HEK293T (cell line): ENCODE data around the gene NOVA2.

Experiments
- CTCF ChIA-PET: fragments of 350-600 bp; formaldehyde crosslinking; extraction: SDS; loops from one replicate; lab custom pipeline; 2021; ENCODE audit warnings: antibody characterized with exemption, inconsistent platforms; lab: Yijun Ruan, JAX
- POLR2A ChIA-PET: fragments of 350-600 bp; formaldehyde crosslinking; extraction: SDS; loops from one replicate; lab custom pipeline; 2020; ENCODE audit warnings: antibody characterized with exemption, inconsistent platforms; lab: Yijun Ruan, JAX
- DNase-seq: peaks from one replicate; pipeline ENCODE4 v3.0.0; 2012; ENCODE audit warnings: mixed read lengths; ENCODE audit errors: extremely low spot score
- ARNT ChIP-seq: fragments of 450-650 bp; IDR thresholded peaks from 2 replicates; pipeline ENCODE4 v1.6.1; 2017; ENCODE audit warnings: mild to moderate bottlenecking
- BHLHE40 ChIP-seq: fragments of 450-650 bp; IDR thresholded peaks from 2 replicates; pipeline ENCODE4 v1.6.1; 2016; ENCODE audit warnings: mild to moderate bottlenecking, moderate library complexity, borderline replicate concordance
- CTBP1 ChIP-seq: fragments of 450-650 bp; IDR thresholded peaks from 2 replicates; pipeline ENCODE4 v1.6.1; 2016; ENCODE audit warnings: borderline replicate concordance
- ELF4 ChIP-seq: fragments of 450-650 bp; IDR thresholded peaks from 2 replicates; pipeline ENCODE4 v1.6.1; 2017; ENCODE audit warnings: antibody characterized with exemption
- FOXA1 ChIP-seq: fragments of 450-650 bp; IDR thresholded peaks from 2 replicates; pipeline ENCODE4 v1.6.1; 2016; ENCODE audit warnings: mild to moderate bottlenecking
- FOXK2 ChIP-seq: fragments of 450-650 bp; IDR thresholded peaks from 2 replicates; pipeline ENCODE4 v1.6.1; 2016; ENCODE audit warnings: mild to moderate bottlenecking
- FOXM1 ChIP-seq: fragments of 450-650 bp; IDR thresholded peaks from 2 replicates; pipeline ENCODE4 v1.6.1; 2017; ENCODE audit warnings: mild to moderate bottlenecking, borderline replicate concordance
- HDGF ChIP-seq: fragments of 450-650 bp; IDR thresholded peaks from 2 replicates; pipeline ENCODE4 v1.6.1; 2017; ENCODE audit warnings: antibody characterized with exemption, borderline replicate concordance
- L3MBTL2 ChIP-seq: fragments of 450-650 bp; conservative IDR thresholded peaks from 2 replicates; pipeline ENCODE4 v1.6.1; 2016; ENCODE audit warnings: mild to moderate bottlenecking
- LEF1 ChIP-seq: fragments of 450-650 bp; IDR thresholded peaks from 2 replicates; pipeline ENCODE4 v1.6.1; 2017; ENCODE audit warnings: mild to moderate bottlenecking, borderline replicate concordance
- NFRKB ChIP-seq: fragments of 450-650 bp; IDR thresholded peaks from 2 replicates; pipeline ENCODE4 v1.6.1; 2016; ENCODE audit warnings: mild to moderate bottlenecking, moderate library complexity
- SP1 ChIP-seq: fragments of 450-650 bp; IDR thresholded peaks from 2 replicates; pipeline ENCODE4 v1.6.1; 2017
- SUZ12 ChIP-seq: fragments of 450-650 bp; IDR thresholded peaks from 2 replicates; pipeline ENCODE4 v1.6.1; 2016; ENCODE audit warnings: mild to moderate bottlenecking
- TARDBP ChIP-seq: fragments of 450-650 bp; IDR thresholded peaks from 2 replicates; pipeline ENCODE4 v1.6.1; 2016
- ZNF384 ChIP-seq: fragments of 450-650 bp; IDR thresholded peaks from 2 replicates; pipeline ENCODE4 v1.6.1; 2016
- TF ChIP-seq, protein P1 (sequence below): fragments of 450-650 bp; IDR thresholded peaks from 2 replicates; pipeline ENCODE4 v1.6.1; 2016

The NOVA2 gene

DNA sequence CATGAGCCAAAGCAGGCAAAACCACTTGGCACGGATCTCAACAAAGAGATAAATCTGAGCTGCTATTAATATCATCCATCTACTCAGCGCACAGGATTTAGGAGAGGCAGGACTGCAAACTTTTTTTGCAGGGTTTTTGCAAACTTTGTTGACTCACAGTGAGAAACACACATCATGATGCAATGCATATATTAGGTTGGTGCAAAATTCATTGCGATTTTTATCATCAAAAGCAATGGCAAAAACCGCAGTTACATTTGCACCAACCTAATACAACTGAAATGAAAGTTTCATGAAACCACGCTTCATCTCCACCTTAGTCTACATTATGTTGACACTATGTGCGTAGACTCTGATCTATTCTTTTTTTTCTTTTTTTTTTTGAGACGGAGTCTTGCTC lies 4.5 kb upstream of the NOVA2 start:
- TF ChIP-seq ZNF384, result no peak
- no peak for TF ChIP-seq NFRKB
- TF ChIP-seq ELF4, result no peak
- TF ChIP-seq FOXA1, result no peak
- TF ChIP-seq SUZ12, result no peak
- TF ChIP-seq SP1, result no peak
- no peak for TF ChIP-seq HDGF
- no peak for TF ChIP-seq BHLHE40
- no peak for TF ChIP-seq L3MBTL2
- TF ChIP-seq, protein P1, sequence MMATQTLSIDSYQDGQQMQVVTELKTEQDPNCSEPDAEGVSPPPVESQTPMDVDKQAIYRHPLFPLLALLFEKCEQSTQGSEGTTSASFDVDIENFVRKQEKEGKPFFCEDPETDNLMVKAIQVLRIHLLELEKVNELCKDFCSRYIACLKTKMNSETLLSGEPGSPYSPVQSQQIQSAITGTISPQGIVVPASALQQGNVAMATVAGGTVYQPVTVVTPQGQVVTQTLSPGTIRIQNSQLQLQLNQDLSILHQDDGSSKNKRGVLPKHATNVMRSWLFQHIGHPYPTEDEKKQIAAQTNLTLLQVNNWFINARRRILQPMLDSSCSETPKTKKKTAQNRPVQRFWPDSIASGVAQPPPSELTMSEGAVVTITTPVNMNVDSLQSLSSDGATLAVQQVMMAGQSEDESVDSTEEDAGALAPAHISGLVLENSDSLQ, result no peak
- no peak for TF ChIP-seq ARNT
- TF ChIP-seq LEF1, result no peak
- TF ChIP-seq CTBP1, result no peak
- DNase-seq, result no peak
- ChIA-PET POLR2A (interaction anchor here (5.5 kb wide), 1 partner anchor 17 kb away, joined by 42 read pairs; the partner anchor contains the start of gene CCDC61), CTCF (no interaction called here)

DNA sequence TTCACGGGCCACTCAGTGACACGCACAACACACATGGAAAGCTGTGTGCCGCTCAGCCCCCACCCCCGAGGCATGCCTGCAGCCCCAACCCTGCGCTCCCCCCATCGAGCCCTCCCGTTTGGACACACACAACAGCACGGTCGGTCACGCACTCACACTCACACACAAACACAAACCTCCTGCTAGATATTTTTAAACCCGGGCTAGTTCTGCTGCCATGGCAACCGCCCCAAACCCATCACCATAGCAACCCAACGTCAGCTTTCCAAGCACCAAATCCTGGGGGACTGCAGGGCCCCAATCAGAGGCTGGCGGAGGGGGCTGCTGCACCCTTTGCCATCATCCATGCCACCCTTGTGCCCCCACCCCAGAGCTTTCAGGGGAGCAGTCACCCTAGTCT lies 2.5 kb upstream of the NOVA2 start:
- POLR2A ChIA-PET, result interaction anchor here (5.5 kb wide), 1 partner anchor 18 kb away, joined by 42 read pairs; the partner anchor contains the start of gene CCDC61
- no peak for DNase-seq
- CTCF ChIA-PET, result interaction anchor here (0.8 kb wide), 1 partner anchor 7 kb away, joined by 3 read pairs; no protein-coding TSS in a partner anchor
- TF ChIP-seq NFRKB (no peak), FOXM1 (no peak)

DNA sequence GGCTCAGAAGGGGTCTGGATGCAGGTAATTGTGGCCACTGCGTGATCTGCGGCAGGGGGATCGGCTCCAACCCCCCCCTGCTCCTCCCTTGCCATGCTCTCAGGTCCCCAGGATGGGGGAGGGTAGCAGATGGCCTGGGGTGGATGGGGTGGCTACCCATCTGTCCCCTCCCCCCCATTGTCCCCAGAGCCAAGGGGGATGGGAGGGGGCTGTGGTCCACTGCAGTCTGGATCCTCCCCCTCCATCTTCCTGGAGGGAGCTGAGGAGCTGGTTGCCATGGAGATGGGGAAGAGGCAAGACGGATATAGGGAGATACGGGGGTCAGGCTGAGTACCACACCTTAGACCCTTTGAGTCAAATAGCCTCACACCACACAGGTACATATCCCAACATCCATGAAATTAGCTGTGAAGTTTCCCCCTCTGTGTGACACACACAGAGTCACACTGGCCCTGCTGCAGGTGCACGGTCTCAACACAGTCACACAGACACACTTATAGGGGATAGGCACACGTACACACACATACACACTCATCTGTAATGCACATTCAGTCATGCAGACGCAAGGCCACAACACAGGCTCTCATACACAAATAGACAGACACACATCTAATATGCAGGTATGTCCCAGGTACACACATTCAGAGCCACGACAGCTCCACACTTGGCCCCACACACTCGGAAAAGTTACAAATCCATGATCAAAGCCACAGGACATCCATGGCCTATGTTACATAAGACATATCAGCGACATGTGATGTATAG lies 1.8 kb upstream of the NOVA2 start:
- TF ChIP-seq, protein P1, result no peak
- TF ChIP-seq FOXA1, result no peak
- no peak for TF ChIP-seq HDGF
- TF ChIP-seq NFRKB, result no peak
- no peak for TF ChIP-seq TARDBP
- no peak for TF ChIP-seq ARNT
- TF ChIP-seq BHLHE40, result no peak
- no peak for TF ChIP-seq SP1
- no peak for TF ChIP-seq ELF4
- no peak for TF ChIP-seq L3MBTL2
- no peak for TF ChIP-seq FOXM1
- TF ChIP-seq LEF1, result no peak
- ChIA-PET POLR2A (interaction anchor here (1.7 to 5.5 kb wide), 2 partner anchors 19 to 48 kb away, joined by 5 to 42 read pairs; partner anchors contain the start of gene CCDC61), CTCF (interaction anchor here (0.8 kb wide), 1 partner anchor 8 kb away, joined by 3 read pairs; no protein-coding TSS in a partner anchor)
- no peak for DNase-seq

DNA sequence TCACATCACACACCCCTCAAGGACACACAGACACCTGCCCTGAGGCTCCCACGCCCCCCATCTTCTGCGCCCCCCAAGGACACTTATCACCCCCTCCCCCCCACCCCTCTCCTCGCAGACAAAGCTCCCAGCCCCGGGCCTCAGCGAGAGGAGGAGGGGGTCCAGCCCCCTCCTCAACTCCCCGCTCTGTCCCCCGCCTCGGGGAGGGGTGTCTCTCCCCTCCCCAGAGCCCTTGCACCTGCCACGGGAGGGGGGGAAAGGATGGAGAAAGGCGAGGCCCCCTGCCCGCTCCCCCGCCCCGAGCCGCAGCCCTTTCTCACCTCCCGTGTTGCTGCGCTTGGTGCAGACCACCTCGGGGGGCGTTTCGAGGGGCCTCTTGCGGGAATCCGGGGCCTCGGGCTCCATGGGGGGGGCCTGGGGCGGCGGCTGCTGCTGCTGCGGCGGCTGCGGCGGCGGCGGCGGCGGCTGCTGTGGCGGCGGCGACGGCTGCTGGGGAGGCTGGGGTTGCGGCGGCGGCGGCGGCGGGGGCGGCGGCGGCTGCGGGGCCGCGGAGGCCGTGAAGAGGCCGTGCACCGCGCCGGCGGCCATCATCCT lies 621 bp downstream of the NOVA2 start:
- POLR2A ChIA-PET, result no interaction called here

DNA sequence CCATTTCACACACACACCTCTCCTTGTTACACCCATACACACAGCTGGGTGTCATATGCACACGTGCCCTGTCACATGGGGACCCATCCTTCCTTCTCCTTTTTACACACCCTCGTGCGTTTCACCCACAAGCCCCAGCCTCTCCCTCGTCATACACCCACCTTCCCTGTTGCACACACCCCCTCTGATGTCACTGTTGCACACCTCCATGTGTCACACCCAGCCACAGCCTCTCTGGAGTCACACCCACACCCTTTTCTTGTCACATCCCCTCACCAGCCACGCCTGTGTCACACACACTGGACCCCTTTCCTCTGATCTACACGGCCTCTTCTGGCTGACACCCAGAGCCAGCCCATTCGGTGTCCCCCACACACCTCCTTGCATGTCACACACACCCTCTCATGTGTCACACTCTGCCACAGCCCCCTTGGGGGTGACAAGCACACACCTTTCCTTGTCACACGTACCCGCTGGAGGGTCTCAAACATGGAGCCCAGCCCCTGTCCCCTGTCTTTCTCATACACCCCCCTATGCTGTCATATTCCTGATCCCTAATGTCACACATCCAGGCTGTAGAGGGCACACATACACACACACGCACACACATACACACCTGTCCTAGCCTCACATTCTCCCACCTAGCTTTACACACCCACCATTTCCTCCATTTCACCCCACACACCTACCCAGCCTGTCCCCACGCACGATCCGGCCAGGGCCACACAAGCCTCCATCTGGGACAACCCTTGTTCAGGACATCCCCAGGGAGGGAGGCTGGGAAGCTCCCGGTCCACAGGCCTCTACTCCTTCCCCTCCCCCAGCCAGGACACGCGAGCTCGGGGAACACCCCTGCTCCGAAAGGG lies 1.4 kb downstream of the NOVA2 start:
- DNase-seq, result no peak

More for the DNA sequence above, 621 bp downstream of the NOVA2 start:
- CTCF ChIA-PET, result no interaction called here
- DNase-seq, result no peak
- TF ChIP-seq FOXK2, result no peak
- no peak for TF ChIP-seq TARDBP
- TF ChIP-seq HDGF, result no peak
- TF ChIP-seq ELF4, result no peak
- no peak for TF ChIP-seq L3MBTL2
- no peak for TF ChIP-seq FOXM1
- TF ChIP-seq, protein P1, result no peak
- TF ChIP-seq ARNT, result no peak
- no peak for TF ChIP-seq FOXA1

More for the DNA sequence above, 1.4 kb downstream of the NOVA2 start:
- POLR2A ChIA-PET, result no interaction called here
- CTCF ChIA-PET, result no interaction called here
- TF ChIP-seq ARNT, result no peak
- TF ChIP-seq ELF4, result no peak
- no peak for TF ChIP-seq SUZ12
- TF ChIP-seq HDGF, result no peak
- no peak for TF ChIP-seq FOXM1
- TF ChIP-seq CTBP1, result no peak
- TF ChIP-seq SP1, result no peak
- TF ChIP-seq TARDBP, result no peak
- no peak for TF ChIP-seq ZNF384
- no peak for TF ChIP-seq NFRKB
- TF ChIP-seq, protein P1, result no peak
- TF ChIP-seq BHLHE40, result no peak
- TF ChIP-seq LEF1, result no peak
- no peak for TF ChIP-seq FOXA1
- no peak for TF ChIP-seq L3MBTL2
- TF ChIP-seq FOXK2, result no peak
